ENCODE measurements around the gene CYB5RL. TPM values are rescaled to one million over a fixed set of nuclear protein-coding genes. Genes with fewer than 3 reads are reported as not detected.

The CYB5RL gene
- total RNA-seq, 1 experiment from 2014 or later = 13.1 TPM

Other genes with a start within 250 kb of the CYB5RL start
- gene LDLRAD1, start 181.8 kb downstream of the CYB5RL start, total RNA-seq (2021) = 0.09 to 0.16 TPM in 2 of 3 replicates, not detected in the other
- 122 to 133 TPM (median 128 TPM) in 3 replicates for gene TMEM59, start 146.8 kb downstream of the CYB5RL start, total RNA-seq (2021)
- 4.7 to 6.9 TPM (median 6.3 TPM) in 3 replicates for gene TCEANC2, start 146.4 kb downstream of the CYB5RL start, total RNA-seq (2021)
- gene CDCP2, start 47.0 kb downstream of the CYB5RL start, total RNA-seq (2021) = 0.07 TPM in 1 of 3 replicates, not detected in the others
- gene MRPL37, start 137 bp upstream of the CYB5RL start, total RNA-seq (2021) = 125 to 143 TPM (median 130 TPM) in 3 replicates
- 98.8 to 115 TPM (median 105 TPM) in 3 replicates for gene SSBP3, start 206.4 kb upstream of the CYB5RL start, total RNA-seq (2021)

All from WTC11 (cell line).